GM19467 (cell line): ENCODE data around the gene TNPO3.

Source experiments
- ATAC-seq: cut with Tn5 transposase; IDR thresholded peaks from one replicate; pipeline ENCODE4 v1.9.1; 2021; ENCODE audit warnings: mild to moderate bottlenecking, moderate library complexity; ENCODE audit not compliant: unreplicated experiment

TNPO3 gene

GRCh38 chr7:128940494-128941322, 114.2 kb downstream of the TNPO3 start:
- peak; percentile 50 for ATAC-seq

GRCh38 chr7:128939861-128940410, 115.0 kb downstream of the TNPO3 start:
- ATAC-seq, result no peak

GRCh38 chr7:128939075-128939860, 115.6 kb downstream of the TNPO3 start:
- ATAC-seq, result no peak

- no peak for ATAC-seq
These were observed 116.3 kb downstream of the TNPO3 start for GRCh38 chr7:128938544-128939074.

- ATAC-seq, result no peak
These were observed 117.0 kb downstream of the TNPO3 start, which contains the start of gene IRF5 for GRCh38 chr7:128937647-128938543. Gene IRF5, plus strand, starts transcription at chr7:128937927. Its CDS starts 4,155 bp downstream, at chr7:128942082.

- ATAC-seq, result no peak
These were observed 117.7 kb downstream of the TNPO3 start for GRCh38 chr7:128937271-128937646.

GRCh38 chr7:128936798-128937197, 118.1 kb downstream of the TNPO3 start:
- no peak for ATAC-seq

GRCh38 chr7:128935342-128935730, 119.6 kb downstream of the TNPO3 start:
- ATAC-seq, result no peak

GRCh38 chr7:128934361-128935341, 120.3 kb downstream of the TNPO3 start:
- no peak for ATAC-seq

GRCh38 chr7:128933180-128933891, 121.6 kb downstream of the TNPO3 start:
- no peak for ATAC-seq

- no peak for ATAC-seq
These were observed 122.1 kb downstream of the TNPO3 start for GRCh38 chr7:128932862-128933179.

- no peak for ATAC-seq
These were observed 122.7 kb downstream of the TNPO3 start for GRCh38 chr7:128931965-128932861.

GRCh38 chr7:128931190-128931798, 123.6 kb downstream of the TNPO3 start:
- no peak for ATAC-seq

- ATAC-seq, result no peak
These were observed 125.8 kb downstream of the TNPO3 start for GRCh38 chr7:128928882-128929788.

- ATAC-seq, result no peak
These were observed 126.6 kb downstream of the TNPO3 start for GRCh38 chr7:128928159-128928813.
